ENCODE data around the gene GLS2. TPM values are rescaled to one million over a fixed set of nuclear protein-coding genes. Genes with fewer than 3 reads are reported as not detected.
"Not testable (repeated sequence)": the region's sequence is repeated elsewhere in the genome, so short reads cannot be mapped to it uniquely, and the experiment has no call there.

The GLS2 gene
- 251 TPM for total RNA-seq

DNA sequence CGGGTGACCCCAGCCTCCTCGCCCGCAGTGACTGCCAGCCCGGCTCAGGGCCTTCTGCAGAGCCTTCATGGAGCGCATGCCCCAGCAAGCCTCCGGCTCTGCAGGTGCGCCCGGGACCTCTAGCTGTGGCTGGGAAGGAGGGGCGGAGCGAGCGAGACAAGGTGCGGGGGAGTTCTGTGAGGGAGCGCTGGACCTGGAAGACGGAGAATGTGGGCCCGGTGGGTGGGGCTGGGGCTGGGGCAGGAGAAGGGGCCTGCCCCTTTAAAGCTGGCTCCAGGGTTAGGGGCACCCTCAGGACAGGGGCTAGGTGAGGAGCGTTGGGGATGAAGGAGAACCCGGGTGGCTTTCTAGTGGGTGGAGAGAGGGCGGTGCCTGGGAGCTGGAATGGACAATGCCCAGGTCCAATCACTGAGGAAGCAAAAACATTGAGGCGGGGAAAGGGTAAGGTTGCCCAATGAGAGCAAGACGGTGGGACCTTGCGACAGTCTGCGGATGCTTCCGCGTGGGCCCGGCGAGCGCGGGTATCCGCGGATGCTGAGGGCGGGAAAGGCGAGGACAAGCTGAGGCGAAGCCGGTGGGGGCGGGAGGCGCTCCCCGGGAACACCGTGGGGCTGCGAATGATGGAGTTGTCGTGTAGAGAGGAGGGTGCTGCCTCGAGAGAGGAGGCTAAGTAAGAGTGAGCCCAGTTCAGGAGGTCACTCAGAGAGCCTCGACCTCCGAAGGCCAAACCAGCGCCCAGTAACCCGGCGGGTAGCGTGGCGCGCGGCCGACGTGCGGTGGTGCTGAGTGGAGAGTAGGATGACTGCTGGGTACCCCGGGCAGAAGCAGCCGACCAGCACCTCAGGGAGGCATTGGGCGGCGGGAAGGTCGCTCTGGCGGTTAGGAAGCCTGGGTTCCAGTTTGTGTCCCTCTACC is at the start of gene GLS2:
Gene GLS2, minus strand, starts transcription at position 121 of the 915 bp plus-strand sequence. Its CDS starts 43 bp downstream, at position 78.
- ATAC-seq = peak; percentile 84
- peak; percentile 92 for DNase-seq (ENCODE audit: low spot score)

DNA sequence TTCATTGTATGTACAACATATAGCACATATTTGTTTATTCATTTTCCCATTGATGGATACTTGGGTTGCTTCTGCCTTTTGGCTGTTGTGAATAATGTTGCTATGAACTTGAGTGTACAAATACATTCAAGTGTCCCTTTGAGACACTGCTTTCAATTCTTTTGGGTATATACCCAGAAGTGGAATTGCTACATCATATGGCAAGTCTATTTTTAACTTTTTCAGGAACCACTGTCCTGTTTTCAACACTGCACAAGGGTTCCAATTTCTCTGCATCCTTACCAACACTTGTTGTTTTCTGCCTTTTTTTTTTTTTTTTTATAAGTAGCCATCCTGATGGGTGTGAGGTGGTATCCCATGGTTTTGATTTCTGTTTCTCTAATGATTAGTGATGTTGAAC is 49.6 kb upstream of the GLS2 start:
- DNase-seq (ENCODE audit: low spot score) = no peak
- no peak for ATAC-seq

DNA sequence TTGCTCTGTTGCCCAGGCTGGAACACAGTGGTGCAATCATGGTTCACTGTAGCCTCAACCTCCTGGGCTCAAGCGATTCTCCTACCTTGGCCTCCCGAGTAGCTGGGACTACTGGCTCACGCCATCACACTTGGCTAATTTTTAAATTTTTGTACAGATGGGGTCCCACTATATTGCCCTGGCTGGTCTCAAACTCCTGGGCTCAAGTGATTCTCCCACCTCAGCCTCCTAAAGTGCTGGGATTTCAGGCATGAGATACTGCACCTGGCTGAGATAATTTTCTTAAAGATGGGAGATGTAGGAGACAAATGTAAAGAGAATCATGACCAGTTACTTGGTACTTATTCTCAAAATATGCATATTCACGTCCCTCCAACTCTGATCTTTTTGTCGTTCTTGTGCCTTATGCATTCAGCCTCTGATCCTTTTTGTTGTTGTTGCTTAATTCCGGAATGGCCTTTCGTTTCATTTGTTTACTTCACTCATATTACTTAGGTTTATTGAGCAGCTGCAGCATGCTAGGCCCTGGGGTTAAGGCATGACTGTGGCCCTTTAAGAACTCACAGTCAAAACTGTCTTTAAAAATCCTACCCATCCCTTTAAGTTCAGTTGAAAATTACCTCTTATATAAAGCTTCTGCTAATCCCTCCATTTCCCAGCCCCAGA is 42.6 kb upstream of the GLS2 start:
- ATAC-seq = no peak
- no peak for DNase-seq (ENCODE audit: low spot score)

- DNase-seq (ENCODE audit: low spot score) = no peak
Measured at GRCh38 chr12:56529656-56530055, 41.7 kb upstream of the GLS2 start.

GRCh38 chr12:56528846-56529245 is 40.9 kb upstream of the GLS2 start:
- no peak for ATAC-seq
- no peak for DNase-seq (ENCODE audit: low spot score)

More at GRCh38 chr12:56529656-56530055, 41.7 kb upstream of the GLS2 start:
- ATAC-seq = no peak

GRCh38 chr12:56522411-56523193 is 34.6 kb upstream of the GLS2 start:
- DNase-seq (ENCODE audit: low spot score) (no peak), ATAC-seq (peak; percentile 7)

DNA sequence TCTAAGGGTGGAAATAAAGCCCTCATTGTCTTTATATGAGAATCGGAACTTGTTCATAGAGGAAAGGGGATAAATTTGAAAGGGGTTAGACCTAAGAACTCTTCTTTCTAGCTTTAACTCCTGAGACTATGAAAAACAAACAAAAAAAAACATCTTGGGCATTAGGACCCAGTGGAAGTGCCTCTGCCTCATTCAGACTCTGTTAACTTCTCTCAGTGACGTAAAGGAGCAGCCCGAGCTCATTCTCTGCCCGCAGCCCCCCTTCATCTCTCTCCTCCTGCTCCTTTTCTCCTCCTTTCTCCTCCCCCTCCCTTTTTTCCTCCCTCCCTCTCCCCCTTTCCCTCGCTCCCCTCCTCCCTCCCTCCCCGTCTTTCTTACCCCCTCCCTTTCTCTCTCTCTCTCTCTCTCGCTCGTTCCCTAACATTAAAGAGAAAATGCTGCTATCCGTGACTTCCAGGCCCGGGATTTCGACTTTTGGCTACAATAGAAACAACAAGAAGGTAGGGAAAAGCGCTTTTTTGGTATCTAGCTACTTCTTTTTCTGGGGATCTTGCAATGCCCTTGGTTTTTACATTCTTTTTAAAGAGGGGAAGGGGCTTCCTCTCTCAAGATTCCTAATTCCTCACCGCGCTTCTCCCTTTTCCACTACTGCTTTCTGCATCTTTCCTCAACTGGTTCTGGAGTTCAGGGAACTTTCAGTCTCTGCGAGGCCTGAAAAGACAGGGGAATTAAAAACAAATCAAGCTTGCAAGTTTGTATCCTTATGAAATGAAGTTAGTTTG is 33.8 kb upstream of the GLS2 start, which contains the start of gene RBMS2:
Gene RBMS2, plus strand, starts transcription at position 231 of the 782 bp plus-strand sequence. Its CDS starts 204 bp downstream, at position 435.
- peak; percentile 54 for DNase-seq (ENCODE audit: low spot score)
- peak; percentile 90 for ATAC-seq

- ATAC-seq (peak; percentile 32), DNase-seq (ENCODE audit: low spot score) (no peak)
Measured at GRCh38 chr12:56521209-56521589, 33.2 kb upstream of the GLS2 start.

- ATAC-seq = no peak
- no peak for DNase-seq (ENCODE audit: low spot score)
Measured at GRCh38 chr12:56520506-56520905, 32.5 kb upstream of the GLS2 start.

GRCh38 chr12:56520048-56520447 is 32.1 kb upstream of the GLS2 start:
- DNase-seq (ENCODE audit: low spot score) = no peak
- peak; percentile 57 for ATAC-seq

DNA sequence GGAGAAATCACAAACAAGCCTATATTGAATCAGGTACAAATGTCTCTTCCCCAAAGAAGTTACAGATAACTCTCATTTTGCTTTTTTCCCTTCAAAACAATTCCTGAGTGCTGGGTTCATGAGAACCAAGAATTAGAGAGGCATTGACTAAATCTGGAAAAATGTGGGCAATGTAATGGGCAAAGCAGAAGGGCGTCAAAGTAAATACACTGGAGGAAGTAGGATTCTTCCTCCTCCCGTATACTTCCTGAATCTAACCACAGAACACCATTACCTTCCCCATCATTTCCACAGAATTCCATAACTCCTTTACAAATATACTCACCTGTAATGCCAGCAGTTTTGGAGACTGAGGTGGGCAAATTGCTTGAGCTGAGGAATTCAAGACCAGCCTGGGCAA is 30.6 kb upstream of the GLS2 start:
- DNase-seq (ENCODE audit: low spot score) = no peak

DNA sequence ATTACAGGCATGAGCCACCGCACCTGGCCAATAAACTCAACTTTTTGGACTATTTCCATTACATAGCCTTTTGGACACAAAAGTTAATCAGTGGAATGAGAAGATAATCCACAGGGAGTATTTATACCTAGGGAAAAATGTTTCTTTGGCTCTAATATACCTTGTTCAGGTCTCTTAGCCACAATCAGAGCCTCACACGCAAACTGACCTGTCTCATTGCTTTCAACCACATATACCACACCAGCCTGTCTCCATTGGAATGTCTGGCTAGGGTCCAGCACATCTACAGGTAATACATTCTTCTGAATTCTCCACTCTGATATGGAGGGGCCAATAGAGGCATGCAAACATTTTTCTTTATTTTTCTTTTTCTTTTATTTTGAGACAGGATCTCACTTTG is 29.9 kb upstream of the GLS2 start:
- DNase-seq (ENCODE audit: low spot score) (no peak), ATAC-seq (no peak)

More for the DNA sequence above, 30.6 kb upstream of the GLS2 start:
- no peak for ATAC-seq

- not testable (repeated sequence) for DNase-seq (ENCODE audit: low spot score)
- peak; percentile 70 for ATAC-seq
Measured at GRCh38 chr12:56514014-56514318, 26.0 kb upstream of the GLS2 start.

DNA sequence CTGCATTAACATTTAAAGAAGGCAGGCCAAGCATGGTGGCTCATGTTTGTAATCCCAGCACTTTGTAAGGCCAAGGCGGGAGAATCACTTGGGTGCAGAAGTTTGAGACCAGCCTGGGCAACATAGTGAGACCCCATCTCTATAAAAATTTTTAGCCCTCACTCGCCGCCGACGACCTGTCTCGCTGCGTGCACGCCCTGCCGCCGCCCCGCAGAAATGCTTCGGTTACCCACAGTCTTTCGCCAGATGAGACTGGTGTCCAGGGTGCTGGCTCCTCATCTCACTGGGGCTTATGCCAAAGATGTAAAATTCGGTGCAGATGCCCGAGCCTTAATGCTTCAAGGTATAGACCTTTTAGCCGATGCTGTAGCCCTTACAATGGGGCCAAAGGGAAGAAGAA is 22.8 kb upstream of the GLS2 start:
- DNase-seq (ENCODE audit: low spot score) (no peak), ATAC-seq (no peak)

GRCh38 chr12:56499879-56500278 is 11.9 kb upstream of the GLS2 start:
- ATAC-seq; DNase-seq (ENCODE audit: low spot score): not testable (repeated sequence)

DNA sequence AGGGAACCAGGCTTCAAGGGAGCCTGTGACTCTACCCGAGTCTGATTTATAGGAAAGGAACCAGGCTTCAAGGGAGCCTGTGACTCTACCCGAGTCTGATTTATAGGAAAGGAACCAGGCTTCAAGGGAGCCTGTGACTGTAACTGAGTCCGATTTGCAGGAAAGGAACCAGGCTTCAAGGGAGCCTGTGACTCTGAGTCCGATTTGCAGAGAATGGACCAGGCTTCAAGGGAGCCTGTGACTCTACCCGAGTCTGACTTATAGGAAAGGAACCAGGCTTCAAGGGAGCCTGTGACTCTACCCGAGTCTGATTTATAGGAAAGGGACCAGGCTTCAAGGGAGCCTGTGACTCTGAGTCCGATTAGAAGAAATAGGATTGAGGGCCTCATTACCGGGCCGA is 11.5 kb upstream of the GLS2 start:
- not testable (repeated sequence) for ATAC-seq; DNase-seq (ENCODE audit: low spot score)

DNA sequence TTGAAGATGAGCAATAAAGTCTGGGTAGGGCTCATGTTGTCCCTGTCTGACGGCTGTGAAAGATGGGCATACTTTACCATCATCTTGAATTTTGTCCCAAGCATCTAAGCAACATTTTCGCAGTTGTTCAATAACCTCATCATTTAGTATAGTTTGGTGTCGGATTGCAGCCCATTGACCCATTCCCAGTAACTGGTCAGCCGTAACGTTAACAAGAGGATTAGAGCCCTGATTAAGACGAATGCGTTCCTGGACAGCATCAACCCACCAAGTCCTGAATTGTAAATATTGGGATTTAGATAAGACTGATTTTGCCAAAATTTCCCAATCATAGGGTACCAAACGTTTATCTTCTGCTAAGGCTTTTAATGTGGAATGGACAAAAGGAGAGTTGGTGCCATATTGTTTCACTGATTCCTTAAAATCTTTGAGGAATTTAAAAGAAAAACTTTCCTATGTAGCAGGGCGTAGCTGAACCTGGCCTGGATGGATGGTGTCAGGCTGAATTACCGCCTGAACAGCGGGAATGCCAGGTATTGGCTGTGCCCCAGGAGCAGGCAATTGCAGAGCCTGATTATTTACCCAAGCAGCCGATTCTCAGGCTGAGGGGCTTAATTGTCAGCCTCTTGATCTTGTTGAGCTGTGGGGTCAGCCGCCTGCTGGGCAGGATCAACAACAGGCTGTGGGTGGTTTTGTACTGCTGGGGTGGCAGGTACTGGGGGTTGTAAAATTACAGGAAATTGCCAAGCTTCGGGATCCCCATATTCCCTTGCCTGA is 10.4 kb upstream of the GLS2 start:
- not testable (repeated sequence) for DNase-seq (ENCODE audit: low spot score)
- peak; percentile 79 for ATAC-seq

DNA sequence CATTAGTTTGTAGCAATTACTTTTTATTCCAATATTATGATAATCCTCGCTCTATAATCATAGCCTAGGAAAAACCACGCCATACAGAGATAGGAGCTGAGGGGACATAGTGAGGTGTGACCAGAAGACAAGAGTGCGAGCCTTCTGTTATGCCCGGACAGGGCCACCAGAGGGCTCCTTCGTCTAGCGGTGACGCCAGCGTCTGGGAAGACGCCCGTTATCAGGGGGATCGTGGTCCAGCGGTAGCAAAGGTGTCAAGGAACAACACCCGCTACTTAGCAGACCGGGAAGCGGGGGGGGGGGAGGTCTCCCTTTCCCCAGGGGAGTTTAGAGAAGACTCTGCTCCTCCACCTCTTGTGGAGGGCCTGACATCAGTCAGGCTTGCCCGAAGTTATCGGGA is 8.7 kb upstream of the GLS2 start:
- not testable (repeated sequence) for ATAC-seq
- peak; percentile 70 for DNase-seq (ENCODE audit: low spot score)

DNA sequence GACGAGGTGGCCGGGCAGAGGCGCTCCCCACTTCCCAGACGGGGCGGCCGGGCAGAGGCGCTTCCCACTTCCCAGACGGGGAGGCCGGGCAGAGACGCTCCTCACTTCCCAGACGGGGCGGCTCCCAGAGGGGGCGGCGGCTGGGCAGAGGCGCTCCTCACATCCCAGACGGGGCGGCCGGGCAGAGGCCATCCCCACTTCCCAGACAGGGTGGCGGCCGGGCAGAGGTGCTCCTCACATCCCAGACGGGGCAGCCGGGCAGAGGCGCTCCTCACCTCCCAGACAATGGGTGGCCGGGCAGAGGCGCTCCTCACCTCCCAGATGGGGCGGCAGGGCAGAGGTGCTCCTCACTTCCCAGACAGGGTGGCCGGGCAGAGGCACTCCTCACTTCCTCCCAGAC is 6.5 kb upstream of the GLS2 start:
- ATAC-seq; DNase-seq (ENCODE audit: low spot score): not testable (repeated sequence)

DNA sequence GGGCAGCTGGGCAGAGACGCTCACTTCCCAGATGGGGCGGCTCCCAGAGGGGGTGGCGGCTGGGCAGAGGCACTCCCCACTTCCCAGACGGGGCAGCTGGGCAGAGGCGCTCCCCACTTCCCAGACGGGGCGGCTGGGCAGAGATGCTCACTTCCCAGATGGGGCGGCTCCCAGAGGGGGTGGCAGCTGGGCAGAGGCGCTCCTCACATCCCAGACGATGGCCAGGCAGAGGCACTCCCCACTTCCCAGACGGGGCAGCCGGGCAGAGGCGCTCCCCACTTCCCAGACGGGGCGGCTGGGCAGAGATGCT is 6.1 kb upstream of the GLS2 start:
- DNase-seq (ENCODE audit: low spot score); ATAC-seq: not testable (repeated sequence)

Data from left lobe of liver (tissue), 2 donors.